Right lobe of liver (tissue), 6 donors: Measurements from ENCODE around the gene PLA2G4F. TPM values are rescaled to one million over a fixed set of nuclear protein-coding genes. Genes with fewer than 3 reads are reported as not detected.

Experiments used
- ATAC-seq, 4 donors: fragments of 200-7000 bp; cut with Tn5 transposase; one replicate each; pipeline ENCODE4 v1.9.1; 2020; ENCODE audit warnings: mild to moderate bottlenecking in 4 of 4, moderate library complexity in 4 of 4
- DNase-seq, 3 donors: peaks; one replicate each; pipeline ENCODE4 v3.0.0-alpha.2; 2020
- H3K27ac ChIP-seq, 3 donors: fragments of 200-600 bp; one replicate each; pipeline ENCODE4 v1.8.0; 2022
- H3K27me3 ChIP-seq, 2 donors: fragments of 200-600 bp; one replicate each; pipeline ENCODE4 v1.8.0; 2022
- H3K36me3 ChIP-seq, 4 donors: fragments of 200-600 bp; sonication (generic) in 1 of 4; one replicate each; pipeline versions ENCODE4 v1.5.1 to v1.8.0; 2017 to 2022; ENCODE audit warnings: control low read depth in 1 of 4
- H3K4me1 ChIP-seq, 4 donors: fragments of 200-600 bp; sonication (generic) in 1 of 4; one replicate each; pipeline versions ENCODE4 v1.5.1 to v1.8.0; 2017 to 2022; ENCODE audit warnings: control low read depth in 1 of 4
- H3K4me3 ChIP-seq, 3 donors: fragments of 200-600 bp; one replicate each; pipeline ENCODE4 v1.8.0; 2022
- H3K9me3 ChIP-seq, 4 donors: fragments of 200-600 bp; sonication (generic) in 1 of 4; one replicate each; pipeline versions ENCODE4 v1.5.1 to v1.8.0; 2017 to 2022; ENCODE audit warnings: control low read depth in 1 of 4
- POLR2A ChIP-seq: fragments of 450-650 bp; IDR thresholded peaks from one replicate; pipeline ENCODE4 v1.6.1; 2017; ENCODE audit warnings: antibody characterized with exemption, mild to moderate bottlenecking
- WGBS: methylation state at CpG from one replicate; pipeline ENCODE4 v1.1.6; 2018; ENCODE audit warnings: low coverage, low lambda C conversion rate; ENCODE audit not compliant: insufficient coverage; ENCODE audit errors: missing lambda C conversion rate; 5-methylcytosine and 5-hydroxymethylcytosine counted together
- intact Hi-C, 2 donors: fragments of 100-400 bp; cut with DNase I; formaldehyde crosslinking; loops; one replicate each; pipeline versions ENCODE4 v1.11.2 to v1.14.1; 2022
- long read RNA-seq: library from polyadenylated mRNA; unstranded; transcript quantifications from one replicate; pipeline ENCODE4 v2.0.0, GENCODE V29; 2019
- total RNA-seq, 6 experiments: library from RNA; depleted of rRNA in 2 of 6; stranded (reverse); fragments of >200 nt in 2 of 6; fragmentation: NEBNext Ultra II Directional in 3 of 6; extraction: Animal tissue kit (Norgen Biotek cat#: 25700) in 3 of 6; gene quantifications; one replicate each; pipeline versions ENCODE4 v1.1.0 to v1.2.4, GENCODE V29; 2016 to 2023
- TF ChIP-seq, protein P1 (sequence below), 4 donors: fragments of 200-600 bp in 3 of 4; fragments of 450-650 bp in 1 of 4; IDR thresholded peaks; one replicate each; pipeline versions ENCODE4 v1.5.1 to v1.8.0; 2016 to 2022; ENCODE audit warnings: antibody characterized with exemption in 4 of 4, mild to moderate bottlenecking in 2 of 4
- donor health status: DM: no; HTN: yes; CAD: no.
- donor health status: DM: no; HTN: no; CAD: no.
- donor health status: DM: no; HTN: no; CAD: no.
- donor health status: DM: no; HTN: yes; CAD: no.
- donor health status: DM: no; HTN: yes; CAD: no.

Gene PLA2G4F, protein sequence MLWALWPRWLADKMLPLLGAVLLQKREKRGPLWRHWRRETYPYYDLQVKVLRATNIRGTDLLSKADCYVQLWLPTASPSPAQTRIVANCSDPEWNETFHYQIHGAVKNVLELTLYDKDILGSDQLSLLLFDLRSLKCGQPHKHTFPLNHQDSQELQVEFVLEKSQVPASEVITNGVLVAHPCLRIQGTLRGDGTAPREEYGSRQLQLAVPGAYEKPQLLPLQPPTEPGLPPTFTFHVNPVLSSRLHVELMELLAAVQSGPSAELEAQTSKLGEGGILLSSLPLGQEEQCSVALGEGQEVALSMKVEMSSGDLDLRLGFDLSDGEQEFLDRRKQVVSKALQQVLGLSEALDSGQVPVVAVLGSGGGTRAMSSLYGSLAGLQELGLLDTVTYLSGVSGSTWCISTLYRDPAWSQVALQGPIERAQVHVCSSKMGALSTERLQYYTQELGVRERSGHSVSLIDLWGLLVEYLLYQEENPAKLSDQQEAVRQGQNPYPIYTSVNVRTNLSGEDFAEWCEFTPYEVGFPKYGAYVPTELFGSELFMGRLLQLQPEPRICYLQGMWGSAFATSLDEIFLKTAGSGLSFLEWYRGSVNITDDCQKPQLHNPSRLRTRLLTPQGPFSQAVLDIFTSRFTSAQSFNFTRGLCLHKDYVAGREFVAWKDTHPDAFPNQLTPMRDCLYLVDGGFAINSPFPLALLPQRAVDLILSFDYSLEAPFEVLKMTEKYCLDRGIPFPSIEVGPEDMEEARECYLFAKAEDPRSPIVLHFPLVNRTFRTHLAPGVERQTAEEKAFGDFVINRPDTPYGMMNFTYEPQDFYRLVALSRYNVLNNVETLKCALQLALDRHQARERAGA
- not detected for total RNA-seq
- long read RNA-seq = 0 reads

- H3K4me1 ChIP-seq = no peaks in the 10 kb centered on the region
- H3K27ac ChIP-seq = no peak within 1 kb of the TSS
- H3K4me3 ChIP-seq = no peak within 1 kb of the TSS
- peaks cover 0 to 27% (median 7%) of the 10 kb centered on the region in 4 donors for H3K36me3 ChIP-seq
- ATAC-seq (peak; percentile 20 to 70 (median 46)), DNase-seq (peak in 1 of 3 donors; percentile 30)
- no peaks in the 10 kb centered on the region for H3K27me3 ChIP-seq
- whole genome bisulfite sequencing = 69% methylated on average over 5 of the region's 8 CpGs
- TF ChIP-seq POLR2A = no peak
- TF ChIP-seq, protein P1, sequence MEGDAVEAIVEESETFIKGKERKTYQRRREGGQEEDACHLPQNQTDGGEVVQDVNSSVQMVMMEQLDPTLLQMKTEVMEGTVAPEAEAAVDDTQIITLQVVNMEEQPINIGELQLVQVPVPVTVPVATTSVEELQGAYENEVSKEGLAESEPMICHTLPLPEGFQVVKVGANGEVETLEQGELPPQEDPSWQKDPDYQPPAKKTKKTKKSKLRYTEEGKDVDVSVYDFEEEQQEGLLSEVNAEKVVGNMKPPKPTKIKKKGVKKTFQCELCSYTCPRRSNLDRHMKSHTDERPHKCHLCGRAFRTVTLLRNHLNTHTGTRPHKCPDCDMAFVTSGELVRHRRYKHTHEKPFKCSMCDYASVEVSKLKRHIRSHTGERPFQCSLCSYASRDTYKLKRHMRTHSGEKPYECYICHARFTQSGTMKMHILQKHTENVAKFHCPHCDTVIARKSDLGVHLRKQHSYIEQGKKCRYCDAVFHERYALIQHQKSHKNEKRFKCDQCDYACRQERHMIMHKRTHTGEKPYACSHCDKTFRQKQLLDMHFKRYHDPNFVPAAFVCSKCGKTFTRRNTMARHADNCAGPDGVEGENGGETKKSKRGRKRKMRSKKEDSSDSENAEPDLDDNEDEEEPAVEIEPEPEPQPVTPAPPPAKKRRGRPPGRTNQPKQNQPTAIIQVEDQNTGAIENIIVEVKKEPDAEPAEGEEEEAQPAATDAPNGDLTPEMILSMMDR (IDR thresholded peaks at IDR 0.05) = no peak
- no peaks in the 10 kb centered on the region for H3K9me3 ChIP-seq
- intact Hi-C loops = no loop called here
These were observed at the start of gene PLA2G4F for GRCh38 chr15:42156243-42156922. Gene PLA2G4F (minus strand): TSS chr15:42156636. CDS start chr15:42156549, 87 bp downstream.

DNA sequence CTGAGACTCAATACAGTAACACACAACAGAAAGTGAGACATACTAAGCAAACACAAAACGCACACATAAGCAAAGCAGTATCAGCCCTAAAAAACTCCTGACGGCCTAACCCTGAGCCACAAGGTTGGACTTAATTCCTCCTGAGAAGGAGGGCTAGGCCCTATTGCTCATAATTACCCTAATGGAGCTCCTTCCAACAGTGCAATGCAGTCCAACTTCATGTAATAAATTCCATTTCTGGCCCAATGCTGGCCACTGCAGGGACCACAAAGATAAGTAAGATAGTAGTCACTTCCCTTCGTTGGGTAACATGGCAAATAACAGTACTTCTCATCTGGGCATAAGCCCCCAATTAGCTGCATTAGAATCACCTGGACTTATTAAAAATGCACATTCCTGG is 47.5 kb upstream of the PLA2G4F start:
- no peak for TF ChIP-seq POLR2A
- TF ChIP-seq, protein P1 (IDR thresholded peaks at IDR 0.05) = no peak
- H3K4me1 ChIP-seq = peaks cover 0 to 10% (median 4%) of the 10 kb centered on the region in 4 donors
- intact Hi-C loops = no loop called here
- H3K9me3 ChIP-seq = no peaks in the 10 kb centered on the region
- ATAC-seq (no peak), DNase-seq (no peak)
- no peaks in the 10 kb centered on the region for H3K27me3 ChIP-seq
- H3K4me3 ChIP-seq = no peak overlapping the region
- peaks cover 0 to 7% (median 0%) of the 10 kb centered on the region in 4 donors for H3K36me3 ChIP-seq
- WGBS = 75% methylated on average over 1 of the region's 3 CpGs
- no peak overlapping the region for H3K27ac ChIP-seq

- H3K9me3 ChIP-seq = no peaks in the 10 kb centered on the region
- TF ChIP-seq POLR2A = no peak
- TF ChIP-seq, protein P1 (IDR thresholded peaks at IDR 0.05) = no peak
- H3K4me3 ChIP-seq = no peak overlapping the region
- DNase-seq (no peak), ATAC-seq (no peak)
- intact Hi-C loops = no loop called here
- no peaks in the 10 kb centered on the region for H3K27me3 ChIP-seq
- 79% methylated on average over 2 of the region's 2 CpGs for WGBS
- no peak overlapping the region for H3K27ac ChIP-seq
- H3K4me1 ChIP-seq = peaks cover 0 to 10% (median 4%) of the 10 kb centered on the region in 4 donors
- H3K36me3 ChIP-seq = peaks cover 0 to 10% (median 0%) of the 10 kb centered on the region in 4 donors
These were observed 46.2 kb upstream of the PLA2G4F start for GRCh38 chr15:42202653-42203052.

DNA sequence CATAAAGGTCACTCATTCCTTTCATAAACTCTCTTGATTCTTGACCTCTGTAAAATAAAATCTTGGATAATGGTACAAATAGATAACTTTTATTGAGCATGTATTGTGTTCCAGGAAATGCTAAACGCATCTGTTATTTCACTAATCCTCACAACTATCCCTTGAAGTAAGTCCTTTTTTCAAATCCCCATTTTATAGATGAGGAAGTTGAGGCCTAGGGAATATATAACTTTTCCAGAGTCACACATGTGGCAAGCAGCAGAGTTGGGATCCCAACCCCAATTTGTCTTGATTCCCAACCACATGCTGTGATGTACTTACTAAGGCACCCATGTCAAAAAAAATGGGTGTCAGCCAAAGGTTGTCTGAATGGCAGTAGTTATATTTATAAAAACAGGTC is 45.4 kb upstream of the PLA2G4F start:
- peaks cover 0 to 10% (median 0%) of the 10 kb centered on the region in 4 donors for H3K36me3 ChIP-seq
- no peak for DNase-seq
- H3K27me3 ChIP-seq = no peaks in the 10 kb centered on the region
- no peak overlapping the region for H3K27ac ChIP-seq
- intact Hi-C loops = no loop called here
- H3K9me3 ChIP-seq = no peaks in the 10 kb centered on the region
- WGBS = 82% methylated on average over 1 of the region's 1 CpG
- peaks cover 0 to 4% (median 1%) of the 10 kb centered on the region in 4 donors for H3K4me1 ChIP-seq
- no peak overlapping the region for H3K4me3 ChIP-seq
- no peak for TF ChIP-seq POLR2A
- TF ChIP-seq, protein P1 (IDR thresholded peaks at IDR 0.05) = no peak
- no peak for ATAC-seq
